Activated naive CD4-positive, alpha-beta T cell treated with anti-CD3 and anti-CD28 coated beads, Interleukin-2, amount 10 ng/mL, durations not matched to agents 7 days and 5 days (primary cell): ENCODE results near the gene TUBB.
"Not testable (repeated sequence)": the region's sequence is repeated elsewhere in the genome, so short reads cannot be mapped to it uniquely, and the experiment has no call there.

Experiments
- CTCF ChIA-PET: fragments of 350-600 bp; sonication (Branson Sonifier 250); formaldehyde crosslinking; loops from one replicate; lab custom pipeline; 2021; ENCODE audit warnings: antibody characterized with exemption; lab: Charles Lee
- DNase-seq: peaks from one replicate; pipeline ENCODE4 v3.0.0-alpha.2; 2020
- H3K27ac Mint-ChIP-seq: one replicate; pipeline ENCODE4 v1.8.0; 2021; ENCODE audit warnings: mild to moderate bottlenecking, moderate library complexity, mixed read lengths
- H3K27me3 Mint-ChIP-seq: one replicate; pipeline ENCODE4 v1.8.0; 2021; ENCODE audit warnings: mild to moderate bottlenecking, mixed read lengths
- H3K36me3 Mint-ChIP-seq: one replicate; pipeline ENCODE4 v1.8.0; 2021; ENCODE audit warnings: mixed read lengths
- H3K4me1 Mint-ChIP-seq: one replicate; pipeline ENCODE4 v1.8.0; 2021; ENCODE audit warnings: mixed read lengths
- H3K4me3 Mint-ChIP-seq: one replicate; pipeline ENCODE4 v1.8.0; 2021; ENCODE audit warnings: mild to moderate bottlenecking, moderate library complexity, mixed read lengths
- H3K9me3 Mint-ChIP-seq: one replicate; pipeline ENCODE4 v1.8.0; 2021; ENCODE audit warnings: mixed read lengths

The TUBB gene

DNA sequence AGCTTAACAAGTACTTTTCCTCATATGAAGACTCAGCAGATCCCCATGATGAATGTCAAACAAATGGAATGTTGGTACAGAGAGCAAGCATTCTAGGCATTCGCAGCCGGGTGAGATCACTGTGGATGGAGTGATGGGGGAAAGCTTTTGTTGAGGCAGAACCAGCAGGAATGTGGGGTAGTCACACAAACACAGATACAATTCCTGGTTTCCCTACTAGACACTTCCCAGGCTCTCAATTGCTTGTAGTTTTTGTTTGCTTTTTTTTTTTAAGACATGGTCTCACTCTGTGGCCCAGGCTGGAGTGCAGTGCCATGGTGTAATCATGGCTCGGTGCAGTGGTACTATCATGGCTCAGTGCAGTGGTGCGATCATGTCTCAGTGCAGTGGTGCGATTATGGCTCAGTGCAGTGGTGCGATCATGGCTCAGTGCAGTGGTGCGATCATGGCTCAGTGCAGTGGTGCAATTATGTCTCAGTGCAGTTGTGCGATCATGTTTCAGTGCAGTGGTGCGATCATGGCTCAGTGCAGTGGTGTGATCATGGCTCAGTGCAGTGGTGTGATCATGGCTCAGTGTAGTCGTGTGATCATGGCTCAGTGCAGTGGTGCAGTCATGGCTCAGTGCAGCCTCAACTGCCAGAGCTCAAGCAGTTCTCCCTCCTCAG, 39.6 kb downstream of the TUBB start:
- Mint-ChIP-seq H3K27me3 (peaks cover 22% of the 10 kb centered on the region), H3K4me3 (no peak overlapping the region), H3K4me1 (peaks cover 22% of the 10 kb centered on the region)

DNA sequence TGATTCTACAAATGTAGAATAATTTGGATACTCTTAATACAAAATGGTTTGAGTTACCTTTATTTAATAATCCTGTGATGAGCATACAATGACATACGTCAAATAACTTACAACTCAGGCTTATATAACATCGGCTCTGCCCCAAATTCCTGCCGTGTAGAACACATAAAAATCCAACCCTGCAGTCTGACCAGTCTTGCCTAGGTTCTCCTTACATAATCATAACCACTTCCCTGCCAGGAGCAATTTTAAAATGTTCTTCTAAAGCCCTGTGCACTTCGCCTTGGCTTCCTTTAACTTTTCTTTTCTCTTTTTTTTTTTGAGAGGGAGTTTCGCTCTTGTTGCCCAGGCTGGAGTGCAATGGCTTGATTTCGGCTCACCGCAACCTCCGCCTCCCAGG, 40.4 kb downstream of the TUBB start:
- H3K36me3 Mint-ChIP-seq, result no peaks in the 10 kb centered on the region
- peaks cover 25% of the 10 kb centered on the region for H3K4me1 Mint-ChIP-seq
- no peak overlapping the region for H3K4me3 Mint-ChIP-seq
- DNase-seq, result no peak
- no peaks in the 10 kb centered on the region for H3K9me3 Mint-ChIP-seq
- CTCF ChIA-PET, result no interaction called here
- H3K27me3 Mint-ChIP-seq, result peaks cover 18% of the 10 kb centered on the region
- no peak overlapping the region for H3K27ac Mint-ChIP-seq

More for the DNA sequence above, 39.6 kb downstream of the TUBB start:
- no peaks in the 10 kb centered on the region for H3K36me3 Mint-ChIP-seq
- no peak overlapping the region for H3K27ac Mint-ChIP-seq
- CTCF ChIA-PET, result interaction anchor here (1.3 kb wide), 1 partner anchor 29 kb away, joined by 3 read pairs; no protein-coding TSS in a partner anchor
- DNase-seq, result no peak
- no peaks in the 10 kb centered on the region for H3K9me3 Mint-ChIP-seq

DNA sequence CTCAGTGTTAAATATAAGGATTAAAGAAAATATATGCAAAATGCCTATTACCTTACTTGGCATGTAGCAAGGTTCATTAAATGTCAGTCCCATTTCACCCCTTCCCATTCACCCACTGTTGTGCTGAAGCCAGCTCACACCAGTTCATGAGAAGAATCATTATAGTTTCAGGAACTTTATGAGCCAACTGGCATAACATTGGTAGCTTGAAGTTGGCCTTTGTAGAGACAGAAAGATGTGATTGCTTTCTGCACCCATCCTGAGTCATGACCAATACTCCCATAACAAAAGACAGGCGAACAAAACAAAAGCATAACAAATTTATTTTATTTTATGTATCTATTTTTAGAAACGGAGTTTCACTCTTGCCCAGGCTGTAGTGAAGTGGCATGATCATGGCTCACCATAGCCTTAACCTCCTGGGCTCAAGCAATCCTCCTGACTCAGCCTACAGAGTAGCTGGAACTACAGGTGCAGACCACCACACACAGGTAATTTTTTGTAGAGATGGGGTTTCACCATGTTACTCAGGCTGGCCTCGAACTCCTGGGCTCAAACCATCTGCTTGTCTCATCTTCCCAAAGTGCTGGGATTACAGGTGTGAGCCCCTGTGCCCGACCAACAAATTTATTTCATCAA, 41.8 kb downstream of the TUBB start:
- CTCF ChIA-PET, result no interaction called here
- no peak for DNase-seq
- Mint-ChIP-seq H3K4me3 (no peak overlapping the region), H3K4me1 (peaks cover 32% of the 10 kb centered on the region), H3K27ac (no peak overlapping the region), H3K27me3 (peaks cover 16% of the 10 kb centered on the region), H3K36me3 (no peaks in the 10 kb centered on the region), H3K9me3 (no peaks in the 10 kb centered on the region)

- Mint-ChIP-seq H3K36me3 (no peaks in the 10 kb centered on the region), H3K4me3 (no peak overlapping the region), H3K9me3 (no peaks in the 10 kb centered on the region), H3K4me1 (peaks cover 39% of the 10 kb centered on the region), H3K27ac (peak overlapping the region; percentile 25), H3K27me3 (peaks cover 16% of the 10 kb centered on the region)
- no peak for DNase-seq
- CTCF ChIA-PET, result no interaction called here
Observed at GRCh38 chr6:30763155-30763617, 43.0 kb downstream of the TUBB start.

DNA sequence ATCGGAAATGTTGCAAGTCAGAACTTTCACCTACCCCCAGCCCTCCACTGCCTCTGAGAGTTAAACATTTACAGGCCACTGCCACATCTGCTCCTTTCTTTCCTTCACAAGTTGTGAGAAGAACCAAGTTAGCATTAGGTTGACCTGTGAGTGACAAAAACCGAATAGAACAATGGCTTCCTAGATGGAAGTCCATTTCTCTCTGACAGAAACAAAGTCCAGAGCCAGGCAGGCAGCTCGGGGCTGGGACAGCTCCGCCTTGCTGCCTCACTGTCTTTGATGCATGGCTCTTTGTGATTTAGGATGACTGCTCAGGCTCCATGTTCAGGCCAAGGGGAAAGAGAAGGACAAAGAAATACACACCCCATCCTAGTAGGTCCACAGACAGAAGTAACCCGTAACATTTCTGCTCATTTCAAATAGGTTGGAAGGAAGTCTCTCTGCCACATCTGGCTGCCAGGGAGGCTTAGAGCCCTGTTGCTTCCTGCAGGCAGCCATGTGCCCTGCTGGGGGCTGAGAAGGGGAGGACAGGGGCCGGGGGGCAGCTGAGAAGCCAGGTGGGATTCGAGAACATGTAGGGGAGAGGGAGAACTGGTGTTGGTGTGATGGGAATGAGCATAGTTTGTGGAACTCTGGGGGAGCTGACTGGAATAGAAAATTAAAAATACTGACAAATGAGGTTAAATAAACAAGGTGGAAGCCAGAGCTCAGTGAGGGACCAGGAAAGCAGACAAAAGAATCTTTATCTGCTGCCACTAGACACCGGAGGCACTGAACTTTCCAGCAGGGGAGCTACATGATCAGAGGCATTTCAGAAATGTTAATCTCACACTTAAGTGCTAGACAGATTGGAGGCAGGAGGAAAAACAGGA, 43.7 kb downstream of the TUBB start:
- no peaks in the 10 kb centered on the region for H3K36me3 Mint-ChIP-seq
- no peak overlapping the region for H3K4me3 Mint-ChIP-seq
- CTCF ChIA-PET, result interaction anchor here (1.0 kb wide), 1 partner anchor 59 kb away, joined by 3 read pairs; no protein-coding TSS in a partner anchor
- DNase-seq, result peak; percentile 32
- peaks cover 46% of the 10 kb centered on the region for H3K4me1 Mint-ChIP-seq
- H3K27me3 Mint-ChIP-seq, result peaks cover 16% of the 10 kb centered on the region
- H3K9me3 Mint-ChIP-seq, result no peaks in the 10 kb centered on the region
- H3K27ac Mint-ChIP-seq, result peak overlapping the region; percentile 25

GRCh38 chr6:30764490-30765043, 44.4 kb downstream of the TUBB start:
- H3K27me3 Mint-ChIP-seq, result peaks cover 13% of the 10 kb centered on the region
- peaks cover 53% of the 10 kb centered on the region for H3K4me1 Mint-ChIP-seq
- not testable (repeated sequence) for H3K9me3 Mint-ChIP-seq, H3K36me3 Mint-ChIP-seq, DNase-seq, H3K27ac Mint-ChIP-seq, H3K4me3 Mint-ChIP-seq
- CTCF ChIA-PET, result interaction anchor here (1.0 kb wide), 1 partner anchor 58 kb away, joined by 3 read pairs; no protein-coding TSS in a partner anchor

- DNase-seq, H3K9me3 Mint-ChIP-seq, CTCF ChIA-PET, H3K4me3 Mint-ChIP-seq, H3K27me3 Mint-ChIP-seq, H3K36me3 Mint-ChIP-seq, H3K27ac Mint-ChIP-seq: not testable (repeated sequence)
- H3K4me1 Mint-ChIP-seq, result peaks cover 62% of the 10 kb centered on the region
Observed at GRCh38 chr6:30765495-30765894, 45.3 kb downstream of the TUBB start.

DNA sequence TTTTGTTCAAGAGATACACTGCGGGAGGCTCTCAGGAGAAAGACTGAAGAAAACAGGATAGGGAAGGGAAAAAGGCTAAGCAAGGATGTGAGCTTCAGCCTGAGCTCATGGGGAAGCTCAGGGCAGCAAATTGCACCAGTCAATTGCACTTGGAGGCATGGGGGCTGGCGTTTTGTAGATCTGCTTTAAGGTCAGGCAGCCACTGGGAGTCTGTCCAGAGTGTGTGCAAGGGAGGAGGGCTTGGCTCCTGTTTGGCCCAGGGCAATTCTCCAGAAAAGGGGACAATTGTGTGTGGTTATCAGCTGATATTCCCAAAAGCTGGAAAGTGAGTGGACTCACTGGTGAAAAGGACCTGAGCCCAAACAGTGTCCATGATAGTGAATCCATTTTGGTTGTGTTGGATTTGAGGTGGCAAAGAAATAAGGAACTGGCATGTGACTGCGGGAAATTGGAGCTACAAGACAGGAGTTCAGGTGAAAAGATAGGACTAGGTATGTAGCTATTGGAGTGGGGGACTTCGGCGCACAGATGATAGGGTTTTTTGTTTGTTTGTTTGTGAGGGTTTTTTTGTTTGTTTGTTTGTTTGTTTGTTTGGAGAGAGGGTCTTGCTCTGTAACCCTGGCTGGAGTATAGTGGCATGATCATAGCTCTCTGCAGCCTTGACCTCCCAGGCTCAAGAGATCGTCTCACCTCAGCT, 46.5 kb downstream of the TUBB start:
- no peak overlapping the region for H3K27ac Mint-ChIP-seq
- H3K4me3 Mint-ChIP-seq, result no peak overlapping the region
- DNase-seq, result no peak
- no peaks in the 10 kb centered on the region for H3K36me3 Mint-ChIP-seq
- H3K27me3 Mint-ChIP-seq, result peaks cover 4% of the 10 kb centered on the region
- no peaks in the 10 kb centered on the region for H3K9me3 Mint-ChIP-seq
- CTCF ChIA-PET, result no interaction called here
- peaks cover 69% of the 10 kb centered on the region for H3K4me1 Mint-ChIP-seq

GRCh38 chr6:30767158-30767943, 47.2 kb downstream of the TUBB start:
- H3K9me3 Mint-ChIP-seq, result no peaks in the 10 kb centered on the region
- H3K4me1 Mint-ChIP-seq, result peaks cover 75% of the 10 kb centered on the region
- CTCF ChIA-PET, result interaction anchor here (0.6 to 2.0 kb wide), 3 partner anchors 20 to 150 kb away, joined by 3 to 7 read pairs (median 3); partner anchors contain the start of genes IER3 and MRPS18B
- no peak overlapping the region for H3K4me3 Mint-ChIP-seq
- peak; percentile 28 for DNase-seq
- H3K36me3 Mint-ChIP-seq, result peaks cover 2% of the 10 kb centered on the region
- H3K27ac Mint-ChIP-seq, result peak overlapping the region; percentile 2
- H3K27me3 Mint-ChIP-seq, result peaks cover 7% of the 10 kb centered on the region

DNA sequence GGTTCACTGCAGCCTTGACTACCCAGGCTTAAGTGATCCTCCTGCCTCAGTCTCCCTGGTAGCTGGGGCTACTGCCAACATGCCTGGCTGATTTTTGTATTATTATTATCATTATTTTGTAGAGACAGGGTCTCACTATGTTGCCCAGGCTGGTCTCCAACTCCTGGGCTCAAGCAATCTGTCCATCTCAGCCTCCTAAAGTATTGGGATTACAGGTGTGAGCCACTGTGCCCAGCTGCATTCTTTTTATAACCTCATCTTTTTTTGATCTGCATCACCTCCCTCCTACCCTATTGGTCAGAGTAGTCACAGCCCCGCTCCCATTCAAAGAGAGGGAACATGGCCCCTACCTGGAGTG, 47.8 kb downstream of the TUBB start:
- H3K27ac Mint-ChIP-seq, result no peak overlapping the region
- H3K9me3 Mint-ChIP-seq, result no peaks in the 10 kb centered on the region
- CTCF ChIA-PET, result interaction anchor here (0.6 to 2.0 kb wide), 3 partner anchors 21 to 150 kb away, joined by 3 to 7 read pairs (median 3); partner anchors contain the start of genes IER3 and MRPS18B
- no peak overlapping the region for H3K4me3 Mint-ChIP-seq
- peaks cover 80% of the 10 kb centered on the region for H3K4me1 Mint-ChIP-seq
- peaks cover 3% of the 10 kb centered on the region for H3K36me3 Mint-ChIP-seq
- DNase-seq, result no peak
- peaks cover 7% of the 10 kb centered on the region for H3K27me3 Mint-ChIP-seq

DNA sequence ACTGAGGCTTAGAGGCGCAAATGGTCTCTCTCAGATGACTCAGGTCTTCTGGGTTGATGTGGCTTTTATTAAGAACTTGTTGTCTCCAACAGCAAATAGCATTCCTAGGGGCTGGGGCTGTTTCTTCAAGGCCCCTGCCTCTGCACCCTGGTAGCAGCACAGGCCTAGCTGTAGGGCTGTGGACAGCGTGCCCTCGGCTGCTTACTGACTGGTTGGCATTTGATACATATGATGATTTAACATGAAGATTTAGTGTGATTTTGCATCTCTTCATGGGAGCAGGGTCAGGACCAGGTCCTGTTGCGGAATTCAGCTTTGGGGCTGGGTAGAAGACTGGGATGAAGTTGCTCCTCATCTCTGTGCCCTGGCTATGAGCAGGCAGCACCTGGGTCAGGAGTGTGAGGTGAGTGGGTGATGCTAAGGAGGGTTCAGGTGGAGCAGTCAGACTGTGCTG, 48.5 kb downstream of the TUBB start:
- CTCF ChIA-PET, result interaction anchor here (1.2 to 2.0 kb wide), 3 partner anchors 20 to 46 kb away, joined by 4 to 7 read pairs (median 5); partner anchors contain the start of gene IER3
- peaks cover 3% of the 10 kb centered on the region for H3K36me3 Mint-ChIP-seq
- no peak for DNase-seq
- H3K9me3 Mint-ChIP-seq, result no peaks in the 10 kb centered on the region
- H3K27ac Mint-ChIP-seq, result peak overlapping the region; percentile 85
- H3K27me3 Mint-ChIP-seq, result peaks cover 7% of the 10 kb centered on the region
- H3K4me1 Mint-ChIP-seq, result peaks cover 81% of the 10 kb centered on the region
- H3K4me3 Mint-ChIP-seq, result peak overlapping the region; percentile 55

GRCh38 chr6:30769088-30769852, 49.1 kb downstream of the TUBB start:
- DNase-seq, result peak; percentile 81
- Mint-ChIP-seq H3K27ac (peak overlapping the region; percentile 85), H3K36me3 (peaks cover 3% of the 10 kb centered on the region), H3K9me3 (no peaks in the 10 kb centered on the region), H3K27me3 (peaks cover 7% of the 10 kb centered on the region), H3K4me1 (peaks cover 80% of the 10 kb centered on the region), H3K4me3 (peak overlapping the region; percentile 55)
- CTCF ChIA-PET, result interaction anchor here (1.1 to 2.0 kb wide), 4 partner anchors 19 to 58 kb away, joined by 3 to 7 read pairs (median 4); partner anchors contain the start of gene IER3
